Esophagus squamous epithelium (tissue), 5 donors: ENCODE data around the gene RARG. TPM values are rescaled to one million over a fixed set of nuclear protein-coding genes. Genes with fewer than 3 reads are reported as not detected.

Experiments
- DNase-seq: peaks from one replicate; lab custom pipeline; 2025; lab: John Stamatoyannopoulos, UW
- H3K27ac ChIP-seq, 4 donors: fragments of 200-600 bp; sonication (generic); one replicate each; pipeline ENCODE4 v1.5.1; 2016 to 2019; ENCODE audit warnings: mild to moderate bottlenecking in 1 of 4
- H3K27me3 ChIP-seq, 4 donors: fragments of 200-600 bp; sonication (generic); 1 replicate in 3 of 4; 2 replicates in 1 of 4; pipeline versions ENCODE4 v1.5.1 to v1.6.0; 2017 to 2021; ENCODE audit warnings: antibody characterized with exemption in 1 of 4
- H3K36me3 ChIP-seq, 3 donors: fragments of 200-600 bp; sonication (generic); one replicate each; pipeline ENCODE4 v1.5.1; 2016 to 2019
- H3K4me1 ChIP-seq, 3 donors: fragments of 200-600 bp; sonication (generic); one replicate each; pipeline ENCODE4 v1.5.1; 2017 to 2019
- H3K4me3 ChIP-seq, 4 donors: fragments of 200-600 bp; sonication (generic); 1 replicate in 3 of 4; 2 replicates in 1 of 4; pipeline ENCODE4 v1.5.1; 2016 to 2019; ENCODE audit warnings: mild to moderate bottlenecking in 2 of 4, moderate library complexity in 1 of 4
- H3K9me3 ChIP-seq, 3 donors: fragments of 200-600 bp; sonication (generic); one replicate each; pipeline ENCODE4 v1.5.1; 2016 to 2019
- CTCF ChIP-seq, 6 experiments: fragments of 450-650 bp in 4 of 6; fragments of 200-600 bp in 2 of 6; sonication (generic) in 2 of 6; IDR thresholded peaks; one replicate each; pipeline ENCODE4 v1.5.1; 2016 to 2019; ENCODE audit warnings: antibody characterized with exemption in 6 of 6, mild to moderate bottlenecking in 4 of 6, moderate library complexity in 4 of 6
- POLR2A ChIP-seq, 4 donors: fragments of 450-650 bp; IDR thresholded peaks; one replicate each; pipeline ENCODE4 v1.6.1; 2017; ENCODE audit warnings: antibody characterized with exemption in 4 of 4, mild to moderate bottlenecking in 4 of 4, moderate library complexity in 3 of 4
- WGBS, 2 donors: methylation state at CpG; one replicate each; pipeline ENCODE4 v1.1.5; 2018; 5-methylcytosine and 5-hydroxymethylcytosine counted together
- intact Hi-C: fragments of 100-400 bp; cut with DNase I; formaldehyde crosslinking; loops from one replicate; pipeline ENCODE4 v1.15.0; 2022
- total RNA-seq, 4 donors: library from RNA; depleted of rRNA; stranded (reverse); fragments of >200 nt; gene quantifications; one replicate each; pipeline ENCODE4 v1.1.0, GENCODE V29; 2016
- donor health status: DM: yes; HTN: yes; CAD: no.

RARG gene
- total RNA-seq, 4 donors from 2014 or later, result 98.0 to 171 (median 125) TPM

GRCh38 chr12:53234271-53234914 lies 2.4 kb upstream of the RARG start:
- H3K27me3 ChIP-seq, result no peaks in the 10 kb centered on the region
- DNase-seq, result no peak
- no peak overlapping the region for H3K4me3 ChIP-seq
- H3K27ac ChIP-seq, result peak overlapping the region; percentile 95 to 100 (median 98)
- H3K9me3 ChIP-seq, result no peaks in the 10 kb centered on the region
- WGBS, 2 donors, result 15 to 29% methylated on average over 4 to 9 of the region's 12 CpGs
- intact Hi-C loops, result no loop called here
- H3K36me3 ChIP-seq, result no peaks in the 10 kb centered on the region
- no peak for TF ChIP-seq POLR2A (IDR thresholded peaks at IDR 0.05)
- H3K4me1 ChIP-seq, result peaks cover 34 to 75% (median 49%) of the 10 kb centered on the region in 3 donors

- peak in 1 of 6 experiments; percentile 33 for TF ChIP-seq CTCF (IDR thresholded peaks at IDR 0.05)
- TF ChIP-seq POLR2A (IDR thresholded peaks at IDR 0.05), result no peak
- Histone ChIP-seq H3K36me3 (peaks cover 0 to 5% (median 0%) of the 10 kb centered on the region in 3 donors), H3K9me3 (no peaks in the 10 kb centered on the region), H3K27me3 (no peaks in the 10 kb centered on the region), H3K4me3 (peak overlapping the region in 2 of 4 donors; percentile 78 to 90), H3K4me1 (peaks cover 36 to 82% (median 54%) of the 10 kb centered on the region in 3 donors), H3K27ac (peak overlapping the region; percentile 95 to 100 (median 98))
- intact Hi-C loops, result no loop called here
- DNase-seq, result no peak
- 17 to 36% methylated on average over 1 to 3 of the region's 7 CpGs for WGBS, 2 donors
Observed at GRCh38 chr12:53233671-53234121, 1.7 kb upstream of the RARG start.

GRCh38 chr12:53232646-53233461 lies 845 bp upstream of the RARG start:
- intact Hi-C loops, result no loop called here
- H3K27ac ChIP-seq, result peak overlapping the region; percentile 95 to 100 (median 98)
- 25 to 27% methylated on average over 4 to 8 of the region's 11 CpGs for WGBS, 2 donors
- H3K4me1 ChIP-seq, result peaks cover 44 to 91% (median 62%) of the 10 kb centered on the region in 3 donors
- peak overlapping the region; percentile 76 to 90 (median 78) for H3K4me3 ChIP-seq
- TF ChIP-seq CTCF (IDR thresholded peaks at IDR 0.05) (no peak), POLR2A (IDR thresholded peaks at IDR 0.05) (peak in 1 of 4 donors; percentile 54)
- peaks cover 0 to 14% (median 2%) of the 10 kb centered on the region in 3 donors for H3K36me3 ChIP-seq
- no peaks in the 10 kb centered on the region for H3K9me3 ChIP-seq
- DNase-seq, result no peak
- H3K27me3 ChIP-seq, result no peaks in the 10 kb centered on the region

GRCh38 chr12:53231671-53231920 lies 413 bp downstream of the RARG start:
- no peak for TF ChIP-seq CTCF (IDR thresholded peaks at IDR 0.05)
- no peak for TF ChIP-seq POLR2A (IDR thresholded peaks at IDR 0.05)
- peak overlapping the region; percentile 95 to 100 (median 98) for H3K27ac ChIP-seq
- DNase-seq, result no peak
- peaks cover 0 to 26% (median 11%) of the 10 kb centered on the region in 3 donors for H3K36me3 ChIP-seq
- H3K9me3 ChIP-seq, result no peaks in the 10 kb centered on the region
- no CpG with 5 or more reads among the region's 9 CpGs for WGBS, 2 donors
- peaks cover 47 to 99% (median 69%) of the 10 kb centered on the region in 3 donors for H3K4me1 ChIP-seq
- H3K4me3 ChIP-seq, result peak overlapping the region; percentile 76 to 90 (median 78)
- intact Hi-C loops, result no loop called here
- H3K27me3 ChIP-seq, result no peaks in the 10 kb centered on the region

- H3K27me3 ChIP-seq, result no peaks in the 10 kb centered on the region
- intact Hi-C loops, result no loop called here
- H3K9me3 ChIP-seq, result no peaks in the 10 kb centered on the region
- peak overlapping the region; percentile 76 to 90 (median 78) for H3K4me3 ChIP-seq
- peaks cover 0 to 39% (median 11%) of the 10 kb centered on the region in 3 donors for H3K36me3 ChIP-seq
- TF ChIP-seq POLR2A (IDR thresholded peaks at IDR 0.05), result peak in 1 of 4 donors; percentile 15
- TF ChIP-seq CTCF (IDR thresholded peaks at IDR 0.05), result no peak
- 36 to 38% methylated on average over 7 of the region's 10 CpGs for WGBS, 2 donors
- H3K27ac ChIP-seq, result peak overlapping the region; percentile 95 to 100 (median 98)
- H3K4me1 ChIP-seq, result peaks cover 51 to 99% (median 74%) of the 10 kb centered on the region in 3 donors
- DNase-seq, result no peak
Observed at GRCh38 chr12:53230108-53230845, 1.7 kb downstream of the RARG start.
